Measurements from ENCODE around the gene MAP1B.
A peak's percentile ranks its signal among the peaks of the same experiment; 100 is the strongest.

Gene MAP1B

DNA sequence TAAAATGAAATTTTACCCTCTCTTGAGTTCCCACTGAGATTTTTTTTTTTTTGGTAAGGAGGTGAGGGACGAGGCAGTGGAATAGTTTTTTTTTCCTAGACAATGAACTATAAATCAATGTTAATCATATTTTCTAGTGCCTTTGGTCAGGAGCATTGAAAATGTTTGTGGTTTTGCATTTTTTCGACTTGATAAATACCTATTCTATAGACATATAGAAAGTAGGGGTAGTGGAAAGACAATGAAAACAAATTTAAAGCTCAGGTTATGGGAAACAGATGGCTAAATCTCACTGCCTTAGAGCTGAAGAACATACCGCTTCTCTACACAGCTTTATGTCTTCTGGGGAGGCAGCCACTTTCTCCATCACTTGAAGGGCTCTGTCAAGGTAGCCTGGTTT, 118.5 kb downstream of the MAP1B start:
- no peak for DNase-seq (ENCODE audit: low read depth)

DNA sequence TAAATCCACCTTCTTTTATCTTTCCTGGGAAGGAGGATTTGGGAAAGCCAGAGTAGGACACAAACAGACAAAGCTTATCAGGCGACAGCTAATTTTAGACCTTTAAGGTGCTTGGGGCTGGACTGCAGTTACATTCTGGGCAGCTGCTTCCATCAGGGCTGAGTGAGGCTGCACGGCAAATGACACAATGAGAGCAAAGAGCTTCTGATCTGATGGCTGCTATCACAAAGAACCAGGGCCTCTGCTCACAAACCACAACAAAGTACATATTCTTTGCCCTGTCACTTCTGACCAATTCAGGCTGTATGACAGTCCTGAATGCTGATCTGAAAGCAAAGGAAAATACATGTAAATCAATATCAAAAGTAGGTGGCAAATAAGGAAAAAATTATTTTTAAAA, 119.7 kb downstream of the MAP1B start:
- DNase-seq (ENCODE audit: low read depth), result no peak

DNA sequence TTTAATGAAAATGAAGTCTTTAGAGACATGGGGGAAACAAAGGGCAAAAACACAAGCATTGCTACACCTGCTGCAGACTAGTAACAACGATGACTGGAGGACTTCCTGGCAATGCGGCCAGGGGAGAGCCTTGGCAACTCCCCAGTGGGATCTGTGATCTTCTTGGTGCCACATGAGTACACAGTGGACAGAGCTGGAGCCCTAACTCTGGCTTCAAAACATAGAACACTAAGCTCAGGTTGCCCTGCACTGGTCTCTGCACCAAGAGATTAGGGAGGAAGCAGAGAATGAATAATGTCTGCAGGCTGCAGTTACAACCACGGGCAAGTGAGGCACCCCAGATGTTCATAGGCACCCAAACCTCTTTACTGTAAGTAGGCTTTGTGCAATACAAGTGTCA, 121.7 kb downstream of the MAP1B start:
- DNase-seq (ENCODE audit: low read depth), result no peak

DNA sequence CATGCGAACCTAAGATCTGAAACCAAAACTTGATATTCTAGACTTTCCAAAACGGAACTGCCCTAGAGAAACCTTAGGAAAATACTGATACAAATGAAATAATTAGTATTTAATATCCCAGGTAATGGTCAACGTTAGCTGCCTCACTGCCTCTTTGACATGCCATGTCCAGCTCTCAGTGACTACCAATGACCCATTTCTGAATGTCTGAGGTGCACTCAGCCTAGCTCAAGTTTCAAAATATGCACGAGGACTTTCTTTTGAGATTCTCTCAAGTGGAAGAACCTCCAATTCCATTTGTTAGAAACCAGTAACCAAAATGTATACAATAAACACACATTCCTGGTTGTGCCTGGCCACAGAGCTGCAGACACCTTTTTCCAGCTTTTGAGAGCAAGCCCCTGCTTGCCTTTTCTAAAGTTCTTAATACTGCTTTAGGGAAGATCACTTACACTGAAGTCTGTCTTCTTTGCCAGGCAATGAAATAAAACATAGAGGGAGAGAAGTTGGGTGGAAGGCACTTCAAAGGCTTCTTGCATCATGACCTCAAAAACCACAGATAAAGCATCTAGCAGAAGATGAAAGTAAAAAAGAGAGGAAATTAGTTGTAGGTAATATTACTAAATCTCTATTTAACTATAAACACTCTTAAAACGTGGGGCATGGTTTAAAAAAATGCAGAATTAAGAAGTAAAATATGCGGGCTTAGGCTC, 124.9 kb downstream of the MAP1B start:
- no peak for DNase-seq (ENCODE audit: low read depth)

DNA sequence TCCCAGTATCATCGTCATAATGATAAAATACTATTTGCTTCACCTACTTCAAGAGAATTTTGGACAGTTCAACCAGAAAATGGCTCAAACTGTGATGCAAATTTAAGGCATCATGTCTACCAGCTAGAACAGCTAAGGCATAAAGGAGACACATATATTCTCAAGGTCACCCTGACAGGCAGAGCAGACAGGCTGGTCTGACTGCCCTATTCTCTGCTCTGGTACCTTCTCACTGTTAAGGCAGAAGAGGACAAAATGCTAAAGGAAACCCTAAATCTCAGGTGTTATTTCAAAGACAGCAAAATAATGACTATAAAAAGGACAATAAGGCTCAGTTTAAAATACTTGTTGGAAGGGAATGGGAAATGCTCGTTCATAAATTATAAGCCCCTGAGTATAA, 125.6 kb downstream of the MAP1B start:
- DNase-seq (ENCODE audit: low read depth), result no peak

DNA sequence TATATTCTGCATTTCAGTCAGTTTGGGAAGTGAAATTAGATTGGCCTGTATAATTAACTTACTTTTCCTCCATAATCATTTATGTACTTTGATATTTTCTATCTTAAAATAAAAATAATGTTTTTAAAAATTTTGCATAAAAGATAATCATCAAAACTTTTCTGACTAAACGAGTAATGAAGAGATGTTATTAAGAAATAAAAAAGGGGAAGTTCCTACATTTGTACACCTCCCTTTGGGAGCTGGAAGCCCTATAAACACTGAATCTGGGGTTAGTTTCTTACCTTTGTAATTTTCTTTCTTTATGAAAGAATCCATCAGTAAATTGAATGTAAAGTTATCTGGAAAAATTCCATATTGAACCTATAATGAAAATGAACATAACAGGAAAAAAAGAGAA, 126.6 kb downstream of the MAP1B start:
- DNase-seq (ENCODE audit: low read depth), result no peak

DNA sequence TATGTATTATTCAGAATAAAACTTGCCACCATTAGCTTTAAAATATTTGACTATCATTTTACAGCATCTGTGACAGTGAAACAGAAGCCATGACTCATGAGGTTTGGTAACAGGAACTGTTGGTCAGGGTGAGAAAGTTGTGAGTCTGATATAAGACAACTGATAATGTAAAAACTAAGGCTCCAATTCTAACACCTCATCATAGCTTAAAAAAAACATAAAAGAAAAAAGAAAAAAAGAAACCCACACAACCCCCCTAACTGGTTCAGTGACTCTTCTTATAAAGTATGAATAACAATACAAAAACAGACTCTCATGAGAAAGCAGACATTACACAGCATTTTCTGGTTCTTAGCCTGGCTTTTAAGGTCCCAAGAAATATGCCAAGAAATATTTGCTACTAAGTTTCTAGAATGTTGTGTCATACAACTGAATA, 127.0 kb downstream of the MAP1B start:
- DNase-seq (ENCODE audit: low read depth), result peak; percentile 23

DNA sequence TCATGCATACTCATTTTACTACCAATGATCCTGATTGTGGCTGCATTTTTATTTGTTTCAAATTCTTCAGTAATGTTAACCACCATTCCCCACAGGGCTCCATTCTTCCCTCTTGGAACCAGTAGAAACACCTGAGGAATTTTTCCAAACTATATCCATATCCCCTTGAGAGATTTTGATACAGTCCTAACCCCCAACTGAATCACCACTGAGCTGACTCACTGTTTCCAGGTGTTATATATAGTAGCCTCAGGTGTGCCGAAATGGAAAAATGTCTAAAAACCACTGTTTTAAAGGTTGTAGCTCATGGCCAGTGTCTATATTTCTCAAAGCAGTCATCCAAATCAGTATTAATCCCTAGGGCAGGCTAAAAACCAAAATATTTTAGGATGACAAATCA, 127.6 kb downstream of the MAP1B start:
- no peak for DNase-seq (ENCODE audit: low read depth)

DNA sequence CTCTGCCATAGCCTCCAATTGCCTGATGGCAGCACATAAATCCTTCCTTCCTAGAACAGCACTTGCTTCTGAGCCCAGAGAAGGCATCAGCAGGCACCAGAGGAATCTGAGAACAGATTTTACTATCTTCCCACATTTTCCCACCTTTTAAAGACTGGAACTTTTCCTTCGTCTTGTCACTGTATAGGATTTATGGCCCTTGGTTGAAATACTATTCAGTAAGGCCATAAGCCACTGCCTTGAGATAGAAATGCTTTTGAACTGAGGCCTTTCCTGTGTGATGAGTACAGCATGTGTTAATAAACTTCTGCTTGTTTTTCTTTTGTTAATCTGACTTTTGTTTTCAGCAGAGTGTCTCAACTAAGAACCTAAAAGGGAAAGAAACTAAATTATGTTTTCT, 128.4 kb downstream of the MAP1B start:
- DNase-seq (ENCODE audit: low read depth), result no peak

DNA sequence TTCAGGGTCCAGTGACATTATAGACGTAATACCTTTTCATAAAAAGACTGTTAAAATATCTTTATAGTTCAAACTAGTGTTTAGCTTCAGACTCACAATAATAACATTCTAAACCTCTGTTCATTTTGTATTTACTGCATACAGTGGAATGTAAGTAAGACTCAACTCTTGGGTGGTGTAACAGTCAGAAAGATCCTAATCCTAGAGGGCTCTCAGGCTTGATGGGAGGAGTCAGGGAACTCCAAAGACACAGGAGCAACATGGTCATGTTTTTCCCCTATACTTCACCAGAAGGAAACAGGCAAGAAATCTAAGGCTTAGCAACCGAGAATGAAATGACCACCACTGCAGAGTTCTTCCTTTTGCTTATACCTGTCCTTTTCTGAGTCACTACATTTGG, 130.1 kb downstream of the MAP1B start:
- no peak for DNase-seq (ENCODE audit: low read depth)

DNA sequence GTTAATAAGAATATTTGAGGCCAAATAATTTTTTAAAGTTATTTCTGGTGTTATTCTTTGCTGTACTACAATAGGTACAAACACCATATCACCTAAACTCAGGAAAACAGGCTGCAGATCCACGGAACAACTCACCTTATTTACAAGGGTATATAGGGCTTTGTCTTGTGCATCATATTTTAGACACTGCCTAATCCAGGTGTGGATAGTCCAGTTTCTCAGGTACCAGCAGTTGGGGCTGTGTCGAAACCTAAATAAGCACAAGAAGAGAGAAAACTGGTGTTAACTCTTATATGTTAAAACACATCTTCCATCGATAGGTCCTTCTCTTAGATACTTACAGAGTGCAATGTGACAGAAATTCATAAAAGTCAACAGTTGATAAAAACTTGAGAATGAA, 130.6 kb downstream of the MAP1B start:
- no peak for DNase-seq (ENCODE audit: low read depth)

DNA sequence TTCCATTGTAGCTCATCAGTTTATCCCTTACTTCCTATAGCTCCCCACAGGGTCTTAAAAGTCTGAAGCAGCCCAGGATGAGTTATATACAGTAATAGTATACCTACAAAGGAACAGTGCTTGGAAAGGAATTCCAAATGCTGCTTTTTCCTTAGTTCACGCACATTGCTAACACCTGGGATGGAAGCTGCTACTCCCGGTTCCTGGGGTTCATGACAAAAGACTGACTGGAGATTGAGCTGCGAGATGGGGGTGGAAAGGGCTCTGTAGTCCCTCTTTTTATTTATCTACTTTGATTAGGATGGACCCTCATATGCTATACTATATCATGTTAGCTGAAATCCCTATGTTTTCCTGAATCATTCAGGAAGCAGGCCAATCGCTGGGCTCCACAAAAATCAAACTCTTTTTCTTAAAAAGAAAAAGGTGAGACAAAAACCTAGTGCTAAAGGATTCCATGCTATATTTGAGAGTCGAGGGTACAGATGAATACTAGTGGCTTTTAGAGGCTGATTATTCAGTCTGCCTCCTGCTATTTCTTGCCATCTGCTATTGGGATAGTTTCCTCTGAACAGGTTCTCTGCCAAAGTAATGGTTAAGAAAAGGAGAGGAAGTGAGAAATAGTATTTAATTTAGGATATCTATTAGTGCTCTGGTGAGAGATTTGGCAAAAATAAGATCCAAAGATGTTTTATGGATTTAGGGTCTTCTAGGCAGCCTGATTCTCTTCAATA, 131.6 kb downstream of the MAP1B start:
- DNase-seq (ENCODE audit: low read depth), result no peak

DNA sequence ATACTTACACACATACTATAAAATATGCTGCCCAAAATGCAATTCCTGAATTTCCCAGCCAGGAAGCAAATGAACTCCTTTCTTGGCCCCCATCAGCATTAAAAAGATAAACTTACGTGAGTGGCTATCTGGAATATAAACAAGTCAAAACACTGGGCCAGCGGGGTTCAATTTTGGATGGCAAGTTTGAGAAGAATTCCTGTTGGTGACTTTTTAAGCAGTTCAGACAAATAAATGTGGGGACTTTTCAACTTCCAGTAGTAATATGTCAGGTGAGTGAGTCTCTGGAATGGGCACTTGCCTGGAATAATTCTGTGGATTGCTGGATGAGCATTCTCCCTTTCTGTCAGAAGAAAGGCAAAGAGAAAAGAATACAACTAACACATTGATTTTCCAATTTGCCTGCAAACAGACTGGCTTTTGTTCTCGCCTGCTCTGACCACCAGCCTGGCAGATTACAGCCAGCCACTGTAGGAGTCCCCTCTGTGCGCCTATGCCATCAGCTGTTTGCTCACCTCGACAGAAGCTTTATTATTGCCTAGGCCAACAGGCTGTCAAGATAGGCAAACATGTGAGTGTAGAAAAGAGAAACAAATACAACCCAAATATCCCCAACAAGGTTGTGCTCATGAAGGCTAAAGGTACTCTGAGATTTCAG, 134.2 kb downstream of the MAP1B start:
- no peak for DNase-seq (ENCODE audit: low read depth)

DNA sequence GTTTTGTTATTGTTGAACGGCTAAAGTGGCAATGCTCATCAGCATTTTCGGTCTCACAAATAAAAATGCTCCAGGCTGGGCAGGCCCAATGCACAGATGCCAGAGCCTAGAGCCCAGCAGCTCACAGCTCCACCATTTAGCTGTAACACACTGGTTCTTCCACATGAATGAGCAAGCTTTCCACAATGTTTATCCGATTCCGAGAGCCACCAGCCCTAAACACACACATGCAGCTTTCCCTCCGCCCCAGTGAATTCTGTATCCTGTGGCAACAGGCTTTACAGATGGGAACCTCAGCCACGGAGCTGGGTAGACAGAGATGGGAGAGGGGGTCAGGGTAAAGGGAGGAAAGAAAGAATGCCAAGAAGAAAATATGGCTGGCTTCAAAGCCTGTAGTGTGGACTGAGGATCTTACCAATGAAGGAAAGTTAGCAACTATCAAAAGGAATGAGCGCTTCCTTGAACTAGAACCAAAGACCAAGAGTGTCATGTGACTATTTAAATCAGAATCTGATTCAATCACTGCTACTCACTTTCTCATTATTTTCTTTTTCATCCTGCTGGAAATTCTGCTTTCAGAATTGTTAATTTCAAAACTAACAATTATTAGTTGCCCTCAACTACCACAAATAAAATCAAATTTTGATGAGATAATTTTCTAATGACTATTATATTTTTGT, 135.7 kb downstream of the MAP1B start:
- DNase-seq (ENCODE audit: low read depth), result no peak

DNA sequence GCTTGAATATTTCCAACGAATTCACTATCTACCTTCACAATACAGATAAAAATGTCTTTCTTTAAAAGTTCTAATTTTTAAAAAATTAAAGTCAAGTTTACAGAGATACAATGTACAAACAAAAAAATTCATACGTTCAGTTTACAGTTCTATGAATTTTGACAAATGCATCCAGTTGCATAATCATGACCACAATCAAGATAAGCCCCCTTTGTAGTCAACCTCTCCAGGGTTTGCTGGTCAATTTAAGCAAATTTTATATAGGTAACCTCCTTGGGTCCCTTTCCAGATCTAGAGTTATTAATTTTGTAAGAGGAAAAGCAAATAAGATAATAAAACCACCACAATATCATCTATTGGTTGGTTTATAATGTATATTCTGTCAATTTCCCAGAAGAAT, 136.4 kb downstream of the MAP1B start:
- DNase-seq (ENCODE audit: low read depth), result no peak

DNA sequence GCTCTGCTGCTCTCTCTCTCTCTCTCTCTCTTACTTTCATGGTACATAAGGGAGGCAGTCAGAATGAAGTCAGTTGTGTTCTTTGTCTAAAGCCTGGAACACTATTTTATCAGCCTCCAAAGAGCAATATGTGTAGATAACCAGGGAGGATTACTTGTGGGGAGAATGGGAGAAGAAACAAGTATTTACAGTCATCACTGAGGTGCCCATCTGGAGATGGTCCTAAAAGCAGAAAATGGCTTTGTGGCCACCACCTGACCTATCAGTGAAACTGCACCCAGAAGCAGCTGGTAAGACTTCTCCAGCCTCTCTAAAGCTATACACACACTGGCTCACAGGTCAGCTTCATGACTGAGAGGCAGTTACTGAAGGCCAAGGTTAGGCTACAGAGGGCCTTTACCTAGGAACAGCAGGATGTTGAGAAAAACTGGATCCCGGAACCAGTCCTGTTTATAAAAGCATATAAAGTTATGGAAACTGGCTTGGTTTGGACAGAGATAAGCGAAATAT, 137.6 kb downstream of the MAP1B start:
- DNase-seq (ENCODE audit: low read depth), result no peak

DNA sequence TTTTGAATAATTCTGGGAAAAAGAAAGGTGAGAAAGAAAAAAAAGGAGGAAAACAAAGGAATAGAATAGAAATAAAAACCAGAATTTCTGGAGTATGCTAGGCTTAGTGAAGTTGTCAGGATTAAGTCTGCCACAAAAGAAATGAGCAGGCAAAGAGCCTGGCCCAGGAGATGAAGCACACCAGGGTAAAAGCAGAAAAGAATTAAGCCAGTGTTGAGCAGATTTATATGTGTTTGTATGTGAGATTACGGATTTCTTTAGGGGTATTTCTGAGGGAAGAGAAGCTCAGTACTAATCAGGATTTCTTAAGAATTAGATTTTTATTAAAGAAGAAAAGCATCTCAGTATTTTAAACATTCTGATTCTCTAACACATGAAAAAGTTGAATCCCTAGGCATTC, 138.3 kb downstream of the MAP1B start:
- no peak for DNase-seq (ENCODE audit: low read depth)

DNA sequence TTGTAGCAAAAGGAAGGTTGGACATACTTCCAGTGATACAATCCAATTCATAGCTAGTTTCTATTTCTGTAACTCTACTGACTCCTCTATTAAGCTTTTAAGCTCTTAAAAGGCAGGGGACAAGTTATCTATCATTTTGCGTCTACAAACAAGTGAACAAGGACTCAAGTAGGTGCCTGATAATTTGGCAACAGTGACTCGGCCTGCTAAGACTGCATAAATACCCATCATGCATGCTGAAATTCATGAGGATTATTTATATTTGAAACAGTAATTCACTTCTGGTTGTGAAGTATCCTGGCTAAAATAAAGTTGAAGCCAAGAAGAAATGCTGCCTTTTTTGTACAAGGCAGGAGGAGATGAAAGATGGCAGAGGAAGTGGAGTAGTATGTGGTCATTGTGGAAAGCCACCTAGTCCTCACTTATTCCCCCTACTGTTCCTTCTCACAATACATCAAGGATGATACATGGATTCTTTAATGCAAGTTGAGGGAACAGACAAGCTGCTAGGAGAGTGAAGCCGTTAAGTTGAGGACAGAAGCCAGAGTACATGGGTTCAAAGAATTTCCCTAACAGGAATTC, 138.8 kb downstream of the MAP1B start:
- DNase-seq (ENCODE audit: low read depth), result no peak

DNA sequence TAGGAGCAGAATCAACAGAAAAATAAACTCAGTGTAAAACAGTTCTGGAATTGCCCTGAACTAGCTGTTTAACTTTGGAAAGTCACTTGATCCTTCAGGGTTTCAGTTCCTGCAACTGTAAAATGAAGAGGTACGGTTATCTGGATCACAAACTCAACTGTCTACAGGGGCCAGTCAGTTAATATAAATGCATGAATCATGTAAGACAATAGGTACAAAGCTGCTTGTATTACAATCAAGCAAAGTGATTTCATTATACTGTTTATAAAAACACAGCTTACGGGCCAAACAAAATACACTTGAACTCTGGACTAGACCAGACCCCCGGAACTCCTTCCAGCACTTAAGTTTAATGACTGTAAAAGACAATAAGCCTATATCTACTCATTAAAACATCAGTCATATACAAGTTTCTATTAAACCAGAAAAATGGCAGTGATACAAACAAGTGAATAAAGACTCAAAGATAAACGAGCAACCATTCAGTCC, 139.7 kb downstream of the MAP1B start:
- DNase-seq (ENCODE audit: low read depth), result no peak

DNA sequence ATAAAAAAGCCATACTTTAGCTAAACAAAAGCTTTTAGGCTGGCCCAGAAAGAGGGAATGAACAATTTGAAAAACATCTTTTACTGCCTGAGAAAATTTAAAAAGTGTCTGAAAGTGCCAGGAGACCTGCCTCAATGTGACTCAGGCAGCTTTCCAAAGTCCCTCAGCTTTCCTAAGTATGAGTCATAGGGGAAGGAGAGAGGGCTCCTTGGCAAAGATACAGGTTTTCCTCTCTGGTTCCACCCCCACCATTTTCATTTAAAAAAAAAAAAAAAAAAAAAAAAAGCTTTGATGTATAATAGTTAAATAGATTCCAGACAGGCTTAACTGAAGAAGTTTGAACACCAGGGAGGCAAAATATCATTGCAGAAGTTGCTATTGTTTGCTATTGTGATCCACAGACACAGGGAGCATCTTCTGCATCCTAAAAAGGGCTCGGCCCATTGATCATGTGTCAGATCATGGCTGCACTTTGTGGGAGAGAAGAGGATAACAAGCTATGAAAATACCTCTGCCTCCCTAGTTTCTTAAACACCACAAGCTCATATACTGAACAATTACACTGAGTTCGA, 141.2 kb downstream of the MAP1B start:
- no peak for DNase-seq (ENCODE audit: low read depth)

DNA sequence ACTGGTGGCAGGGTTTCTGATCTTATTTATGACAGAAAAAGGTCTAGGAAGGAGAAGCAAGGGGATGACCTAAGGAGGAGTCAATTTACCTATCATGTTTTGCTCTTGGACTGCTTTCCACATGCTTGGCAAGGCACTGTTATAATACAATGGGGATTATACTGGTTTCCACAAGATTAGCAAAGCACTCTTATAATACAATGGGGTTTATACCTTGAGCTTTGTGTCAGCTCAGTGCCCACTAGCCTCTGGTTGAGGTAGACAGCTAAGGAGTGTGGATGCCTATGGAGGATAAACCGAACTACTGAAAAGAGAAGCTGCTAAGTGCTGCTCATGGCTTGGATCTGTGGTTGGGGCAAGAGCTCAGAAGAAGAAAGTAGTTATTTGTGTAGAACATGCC, 144.1 kb downstream of the MAP1B start:
- DNase-seq (ENCODE audit: low read depth), result no peak

DNA sequence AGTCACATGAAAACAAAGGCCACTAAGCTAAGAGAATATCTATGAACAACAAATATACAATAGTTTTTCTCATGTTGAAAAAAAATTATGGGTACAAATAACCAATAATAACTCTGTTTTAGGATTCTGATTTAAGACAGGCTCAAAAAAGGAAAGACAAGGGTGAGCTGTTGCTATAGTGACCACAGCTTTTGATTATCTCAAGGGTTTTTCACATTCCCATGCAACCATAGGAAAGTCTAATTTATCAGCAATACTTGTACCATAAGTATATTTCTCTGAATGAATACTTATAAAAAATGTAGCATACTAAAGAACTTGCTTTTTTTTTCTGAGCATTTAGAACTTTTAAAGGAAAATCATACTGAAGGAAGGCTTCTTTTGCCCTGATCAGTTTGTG, 144.7 kb downstream of the MAP1B start:
- no peak for DNase-seq (ENCODE audit: low read depth)
